Motor neuron (in vitro differentiated cells): ENCODE measurements around the gene INCENP. TPM values are rescaled to one million over a fixed set of nuclear protein-coding genes. Genes with fewer than 3 reads are reported as not detected.

Source experiments
- ATAC-seq, 8 experiments: fragments of 200-7000 bp; cut with Tn5 transposase; replicated peaks in 6 of 8; 2 replicates each; pipeline ENCODE4 v1.8.0; 2021; ENCODE audit warnings: mild to moderate bottlenecking in 8 of 8, moderate library complexity in 8 of 8
- H3K27ac ChIP-seq, 2 donors: fragments of 250-450 bp; sonication (Bioruptor Pico); 2 replicates each; pipeline ENCODE4 v1.9.0; 2021; ENCODE audit warnings: antibody characterized with exemption in 2 of 2, mild to moderate bottlenecking in 2 of 2, moderate library complexity in 1 of 2
- H3K4me1 ChIP-seq, 2 donors: fragments of 250-450 bp; sonication (Bioruptor Pico); replicated peaks in 1 of 2; 2 replicates each; pipeline ENCODE4 v1.6.1; 2021; ENCODE audit warnings: antibody characterized with exemption in 2 of 2, mild to moderate bottlenecking in 2 of 2, moderate library complexity in 1 of 2
- H3K4me3 ChIP-seq, 5 donors: fragments of 250-450 bp; sonication (Bioruptor Pico); 2 replicates each; pipeline ENCODE4 v1.9.0; 2021; ENCODE audit warnings: antibody characterized with exemption in 5 of 5, mild to moderate bottlenecking in 5 of 5, moderate library complexity in 4 of 5
- WGBS, 10 experiments: fragments of 450-650 bp; shearing (Covaris generic); methylation state at CpG; one replicate each; pipeline ENCODE4 v1.0.0; 2022; 5-methylcytosine and 5-hydroxymethylcytosine counted together
- in situ Hi-C, 9 experiments: fragments of 400-800 bp; cut with MboI; loops; one replicate each; pipeline ENCODE4 v1.15.0; 2021; ENCODE audit warnings: low sequenced_read_pairs in 9 of 9, low pct_unique_long_range_greater_than_20kb in 2 of 9; ENCODE audit not compliant: unreplicated experiment in 9 of 9
- total RNA-seq, 8 experiments: library from RNA; unstranded; fragments of 300-600 nt; gene quantifications; 2 replicates each; pipeline versions ENCODE4 v1.2.3 to v1.2.4, GENCODE V29; 2022

Gene INCENP
- total RNA-seq, 8 experiments from 2014 or later, result 5.2 to 47.9 (median 7.3) TPM

DNA sequence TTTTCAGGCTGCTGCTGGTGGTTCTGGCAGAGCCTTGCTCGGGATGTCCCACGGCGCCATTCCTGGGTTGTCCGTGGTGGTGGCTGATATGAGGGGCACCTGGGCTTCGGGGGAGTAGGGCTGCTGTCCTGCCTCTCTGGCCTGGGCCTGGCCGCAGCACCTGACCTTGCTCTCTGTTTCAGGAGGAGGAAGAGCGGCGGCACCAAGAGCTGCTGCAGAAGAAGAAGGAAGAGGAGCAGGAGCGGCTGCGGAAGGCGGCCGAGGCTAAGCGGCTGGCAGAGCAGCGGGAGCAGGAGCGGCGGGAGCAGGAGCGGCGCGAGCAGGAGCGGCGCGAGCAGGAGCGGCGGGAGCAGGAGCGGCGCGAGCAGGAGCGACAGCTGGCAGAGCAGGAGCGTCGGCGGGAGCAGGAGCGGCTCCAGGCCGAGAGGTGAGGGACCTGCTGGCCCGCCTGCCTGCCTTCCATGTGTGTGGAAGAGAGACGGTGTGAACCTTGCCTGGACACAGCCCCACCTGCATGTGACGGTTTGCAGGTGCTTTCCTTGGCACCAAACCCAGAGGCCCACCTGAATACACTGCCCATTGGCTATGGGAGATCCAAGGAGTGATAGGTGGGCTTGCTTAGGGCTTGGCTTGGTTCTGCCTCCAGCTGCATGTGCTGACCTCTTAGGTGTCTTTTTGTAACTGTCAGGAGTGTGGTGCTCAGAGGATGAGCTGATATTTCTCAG lies 22.8 kb downstream of the INCENP start:
- Histone ChIP-seq H3K4me3 (no peak overlapping the region), H3K4me1 (no peaks in the 10 kb centered on the region), H3K27ac (no peak overlapping the region)
- in situ Hi-C loops, result no loop called here
- ATAC-seq, result no peak
- 79 to 100% (median 90%) methylated on average over 1 to 17 of the region's 36 CpGs; no CpG with 5 or more reads in 1 of the 10 experiments for WGBS, 10 experiments

DNA sequence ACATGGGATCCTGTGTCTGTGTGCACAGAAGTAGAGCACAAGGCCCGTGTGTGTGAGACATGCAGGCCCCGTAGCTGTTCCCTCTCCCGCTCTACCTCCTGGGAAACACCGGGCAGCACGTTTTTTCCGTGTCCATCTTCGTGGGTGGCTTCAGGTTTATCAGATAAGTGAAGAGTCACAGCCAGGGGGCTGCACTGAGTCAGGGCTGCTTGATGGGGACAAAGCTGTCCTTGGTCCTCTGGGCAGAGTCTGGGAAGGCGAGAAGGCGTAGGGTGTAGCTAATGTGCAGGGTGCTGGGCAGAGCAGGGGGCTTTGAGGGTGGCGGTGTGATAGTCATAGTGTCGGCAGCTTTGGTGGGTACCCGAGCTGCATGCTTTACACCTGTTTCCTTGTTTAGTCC lies 23.7 kb downstream of the INCENP start:
- 92 to 100% (median 96%) methylated on average over 1 to 7 of the region's 12 CpGs; no CpG with 5 or more reads in 4 of the 10 experiments for WGBS, 10 experiments
- no peak for ATAC-seq

DNA sequence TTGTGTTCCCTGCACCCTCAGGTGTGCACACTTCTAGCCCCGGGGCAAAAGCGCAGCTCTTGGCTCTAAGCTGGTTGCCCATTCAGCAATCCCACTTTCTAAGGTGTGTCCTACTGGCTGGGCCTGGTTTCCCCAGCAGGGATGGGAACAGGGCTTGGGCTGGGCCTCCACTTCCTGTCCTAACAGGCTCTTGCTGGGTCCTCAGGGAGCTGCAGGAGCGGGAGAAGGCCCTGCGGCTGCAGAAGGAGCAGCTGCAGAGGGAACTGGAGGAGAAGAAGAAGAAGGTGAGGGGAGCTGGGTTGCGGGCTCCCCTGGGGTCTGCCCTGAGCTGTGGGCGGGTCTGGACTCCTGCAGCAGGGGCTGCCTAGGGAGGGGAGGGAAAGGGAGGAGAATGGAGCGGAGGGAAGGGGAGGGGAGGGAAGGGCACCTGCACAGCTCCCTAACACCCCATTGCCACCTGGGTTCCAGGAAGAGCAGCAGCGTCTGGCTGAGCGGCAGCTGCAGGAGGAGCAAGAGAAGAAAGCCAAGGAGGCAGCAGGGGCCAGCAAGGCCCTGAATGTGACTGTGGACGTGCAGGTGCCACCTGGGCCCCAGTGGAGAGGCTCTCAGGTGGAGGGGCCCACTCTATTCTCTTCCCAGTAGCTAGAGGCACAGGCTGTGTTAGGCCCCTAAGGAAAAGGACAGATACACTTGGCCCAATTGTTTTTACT lies 24.6 kb downstream of the INCENP start:
- Histone ChIP-seq H3K4me3 (no peak overlapping the region), H3K4me1 (no peaks in the 10 kb centered on the region), H3K27ac (no peak overlapping the region)
- in situ Hi-C loops, result no loop called here
- ATAC-seq, result no peak
- 100% methylated on average over 2 of the region's 10 CpGs; no CpG with 5 or more reads in 9 of the 10 experiments for WGBS, 10 experiments

More for the DNA sequence above, 23.7 kb downstream of the INCENP start:
- Histone ChIP-seq H3K27ac (no peak overlapping the region), H3K4me1 (no peaks in the 10 kb centered on the region), H3K4me3 (no peak overlapping the region)
- in situ Hi-C loops, result no loop called here

GRCh38 chr11:62149986-62150886 lies 26.4 kb downstream of the INCENP start:
- Histone ChIP-seq H3K4me1 (no peaks in the 10 kb centered on the region), H3K27ac (no peak overlapping the region), H3K4me3 (no peak overlapping the region)
- no peak for ATAC-seq
- in situ Hi-C loops, result loop anchor here in 1 of 9 experiments (25.0 kb wide), 1 partner anchor 162 kb away; no protein-coding TSS in a partner anchor
- 73 to 100% (median 100%) methylated on average over 1 to 9 of the region's 17 CpGs; no CpG with 5 or more reads in 2 of the 10 experiments for WGBS, 10 experiments

- no peak overlapping the region for H3K27ac ChIP-seq
- H3K4me1 ChIP-seq, result no peaks in the 10 kb centered on the region
- ATAC-seq, result no peak
- in situ Hi-C loops, result loop anchor here in 1 of 9 experiments (25.0 kb wide), 1 partner anchor 161 kb away; no protein-coding TSS in a partner anchor
- H3K4me3 ChIP-seq, result no peak overlapping the region
- WGBS, 10 experiments, result 86 to 100% (median 91%) methylated on average over 1 to 5 of the region's 10 CpGs; no CpG with 5 or more reads in 2 of the 10 experiments
These were observed 27.3 kb downstream of the INCENP start for GRCh38 chr11:62150887-62151736.

DNA sequence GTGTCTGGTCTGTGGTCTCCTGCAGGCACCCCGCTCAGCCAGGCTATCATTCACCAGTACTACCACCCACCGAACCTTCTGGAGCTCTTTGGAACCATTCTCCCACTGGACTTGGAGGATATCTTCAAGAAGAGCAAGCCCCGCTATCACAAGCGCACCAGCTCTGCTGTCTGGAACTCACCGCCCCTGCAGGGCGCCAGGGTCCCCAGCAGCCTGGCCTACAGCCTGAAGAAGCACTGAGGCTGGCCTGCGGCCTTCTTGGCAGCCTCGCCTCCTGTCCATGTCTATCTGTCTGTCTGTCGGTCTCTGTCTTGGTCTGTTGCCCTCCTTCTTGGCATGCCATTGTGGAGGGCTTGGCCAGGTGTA lies 27.9 kb downstream of the INCENP start:
- no peaks in the 10 kb centered on the region for H3K4me1 ChIP-seq
- in situ Hi-C loops, result loop anchor here in 1 of 9 experiments (25.0 kb wide), 1 partner anchor 161 kb away; no protein-coding TSS in a partner anchor
- no peak overlapping the region for H3K27ac ChIP-seq
- no peak for ATAC-seq
- 80 to 100% (median 93%) methylated on average over 1 to 4 of the region's 9 CpGs; no CpG with 5 or more reads in 4 of the 10 experiments for WGBS, 10 experiments
- no peak overlapping the region for H3K4me3 ChIP-seq

DNA sequence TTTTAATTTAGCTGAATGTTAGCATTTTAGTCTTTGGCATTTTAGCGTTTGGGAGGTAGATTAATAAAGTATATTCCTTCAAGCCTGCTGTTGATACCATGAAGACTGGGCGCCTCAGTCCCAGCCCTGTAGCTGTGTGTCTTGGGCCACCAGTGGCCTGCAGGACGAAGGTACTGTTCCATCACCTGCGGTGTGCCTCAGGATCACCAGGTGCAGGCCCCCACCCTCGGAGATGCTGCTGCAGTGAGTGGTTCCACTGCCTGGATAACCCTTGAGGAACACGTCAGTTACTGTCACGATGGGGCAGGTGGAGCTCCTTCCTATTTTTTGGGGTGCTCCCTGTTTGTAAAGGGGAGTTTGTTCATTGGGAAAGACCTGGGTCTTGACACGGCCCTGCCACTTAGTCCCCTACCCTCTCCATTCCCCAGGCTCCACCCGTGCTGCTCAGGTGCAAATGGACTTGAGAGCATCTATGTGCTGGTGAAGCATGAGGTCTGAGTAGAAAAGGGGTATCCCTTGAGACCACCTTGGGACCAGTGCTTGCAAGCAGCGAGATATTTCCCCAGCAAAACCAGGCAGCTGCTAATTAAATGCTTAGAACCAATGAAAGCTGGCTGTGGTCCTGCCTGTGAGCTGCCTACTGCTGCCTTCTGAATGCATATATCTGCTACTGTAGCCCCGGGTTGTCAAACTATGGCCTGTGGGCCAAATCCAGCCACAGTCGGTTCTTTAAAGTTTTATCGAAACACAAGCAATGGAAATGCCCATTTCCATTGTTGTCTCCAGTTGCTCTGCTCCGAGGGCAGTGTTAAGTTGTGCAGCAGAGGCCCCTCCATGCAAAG lies 28.7 kb downstream of the INCENP start:
- ATAC-seq, result no peak

GRCh38 chr11:62153087-62153395 lies 29.2 kb downstream of the INCENP start:
- 89 to 100% (median 100%) methylated on average over 1 to 2 of the region's 2 CpGs for WGBS, 10 experiments
- Histone ChIP-seq H3K4me3 (no peak overlapping the region), H3K27ac (no peak overlapping the region), H3K4me1 (no peaks in the 10 kb centered on the region)
- in situ Hi-C loops, result loop anchor here in 1 of 9 experiments (25.0 kb wide), 1 partner anchor 159 kb away; no protein-coding TSS in a partner anchor
- ATAC-seq, result no peak

More for the DNA sequence above, 28.7 kb downstream of the INCENP start:
- in situ Hi-C loops, result loop anchor here in 1 of 9 experiments (25.0 kb wide), 1 partner anchor 160 kb away; no protein-coding TSS in a partner anchor
- Histone ChIP-seq H3K4me1 (no peaks in the 10 kb centered on the region), H3K27ac (no peak overlapping the region), H3K4me3 (no peak overlapping the region)
- 86 to 100% (median 91%) methylated on average over 2 to 9 of the region's 14 CpGs for WGBS, 10 experiments

DNA sequence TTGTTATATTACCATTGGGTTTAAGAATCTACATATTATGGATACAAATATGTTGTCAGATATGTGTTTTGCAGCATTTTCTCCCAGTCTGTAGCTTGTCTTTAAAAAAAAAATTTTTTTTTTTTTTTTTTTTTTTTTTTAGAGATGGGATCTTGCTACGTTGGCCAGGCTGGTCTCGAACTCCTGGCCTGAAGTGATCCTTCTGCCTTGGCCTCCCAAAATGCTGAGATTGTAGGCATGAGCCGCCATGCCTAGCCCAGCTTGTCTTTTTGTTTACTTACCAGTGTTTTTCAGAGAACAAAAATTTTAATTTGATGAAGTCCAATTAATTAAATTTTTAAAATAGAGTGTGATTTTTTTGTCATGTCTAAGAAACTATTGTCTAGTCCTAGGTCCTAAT lies 29.8 kb downstream of the INCENP start:
- in situ Hi-C loops, result loop anchor here in 1 of 9 experiments (25.0 kb wide), 1 partner anchor 159 kb away; no protein-coding TSS in a partner anchor
- H3K4me3 ChIP-seq, result no peak overlapping the region
- no peak overlapping the region for H3K27ac ChIP-seq
- ATAC-seq, result no peak
- 60 to 87% (median 70%) methylated on average over 1 to 3 of the region's 3 CpGs; no CpG with 5 or more reads in 2 of the 10 experiments for WGBS, 10 experiments
- no peaks in the 10 kb centered on the region for H3K4me1 ChIP-seq

DNA sequence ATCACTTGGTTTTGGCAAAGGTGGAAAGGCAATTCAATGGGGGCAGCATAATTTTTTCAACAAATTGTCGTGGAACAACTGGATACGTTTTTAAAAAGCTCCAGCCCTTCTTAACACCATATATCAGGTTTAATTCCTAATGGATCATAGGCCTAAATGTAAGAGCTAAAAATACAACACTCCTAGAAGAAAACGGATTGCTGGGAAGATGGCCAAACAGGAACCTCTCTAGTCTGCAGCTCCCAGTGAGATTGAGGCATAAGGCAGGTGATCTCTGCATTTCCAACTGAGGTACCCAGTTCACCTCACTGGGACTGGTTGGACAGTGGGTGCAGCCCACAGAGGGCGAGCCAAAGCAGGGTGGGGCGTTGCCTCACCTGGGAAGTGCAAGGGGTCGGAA lies 33.8 kb downstream of the INCENP start:
- Histone ChIP-seq H3K4me1 (no peaks in the 10 kb centered on the region), H3K27ac (no peak overlapping the region), H3K4me3 (no peak overlapping the region)
- in situ Hi-C loops, result loop anchor here in 1 of 9 experiments (25.0 kb wide), 1 partner anchor 155 kb away; no protein-coding TSS in a partner anchor
- ATAC-seq, result no peak
- 20 to 76% (median 61%) methylated on average over 1 to 6 of the region's 6 CpGs; no CpG with 5 or more reads in 2 of the 10 experiments for WGBS, 10 experiments

- 59 to 100% (median 84%) methylated on average over 1 to 10 of the region's 10 CpGs; no CpG with 5 or more reads in 2 of the 10 experiments for WGBS, 10 experiments
- peaks cover 0 to under 1% of the 10 kb centered on the region in 2 donors for H3K4me1 ChIP-seq
- in situ Hi-C loops, result loop anchor here in 1 of 9 experiments (25.0 kb wide), 1 partner anchor 146 kb away; no protein-coding TSS in a partner anchor
- no peak overlapping the region for H3K27ac ChIP-seq
- H3K4me3 ChIP-seq, result no peak overlapping the region
- ATAC-seq, result no peak
These were observed 42.6 kb downstream of the INCENP start for GRCh38 chr11:62166371-62166770.
